Activated CD4-positive, CD25-positive, alpha-beta regulatory T cell treated with anti-CD3 and anti-CD28 coated beads, Interleukin-2, amount 50 U/mL, for 24 hours (primary cell): ENCODE measurements around the gene TRIAP1.
A peak's percentile ranks its signal among the peaks of the same experiment; 100 is the strongest.
"Not testable (repeated sequence)": the region's sequence is repeated elsewhere in the genome, so short reads cannot be mapped to it uniquely, and the experiment has no call there.

Experiments
- ATAC-seq, 2 donors: fragments of 150-1000 bp; cut with Tn5 transposase; one replicate each; pipeline ENCODE4 v1.10.0; 2021; ENCODE audit warnings: mild to moderate bottlenecking in 1 of 2, moderate library complexity in 1 of 2

TRIAP1 gene

GRCh38 chr12:120445911-120446843, at the start of gene TRIAP1, which contains the start of gene GATC:
Gene TRIAP1 (minus strand): TSS chr12:120446384. CDS start chr12:120446372, 12 bp downstream.
Gene GATC (plus strand): TSS chr12:120446444. CDS start chr12:120446481, 37 bp downstream.
- ATAC-seq: peak; percentile 95 to 96

GRCh38 chr12:120495186-120495730, 49.1 kb upstream of the TRIAP1 start:
- peak in 1 of 2 donors; percentile 1 for ATAC-seq

GRCh38 chr12:120490833-120491512, 44.8 kb upstream of the TRIAP1 start:
- ATAC-seq: no peak

- ATAC-seq: no peak
Observed at GRCh38 chr12:120490325-120490724, 44.1 kb upstream of the TRIAP1 start.

- no peak for ATAC-seq
Observed at GRCh38 chr12:120489018-120489417, 42.8 kb upstream of the TRIAP1 start.

- no peak for ATAC-seq
Observed at GRCh38 chr12:120488057-120488640, 42.0 kb upstream of the TRIAP1 start.

- not testable (repeated sequence) for ATAC-seq
Observed at GRCh38 chr12:120487552-120487951, 41.4 kb upstream of the TRIAP1 start.

- ATAC-seq: no peak
Observed at GRCh38 chr12:120485961-120486881, 40.0 kb upstream of the TRIAP1 start.

GRCh38 chr12:120483621-120484020, 37.4 kb upstream of the TRIAP1 start:
- ATAC-seq: no peak

- no peak for ATAC-seq
Observed at GRCh38 chr12:120481022-120481767, 35.0 kb upstream of the TRIAP1 start.

- no peak for ATAC-seq
Observed at GRCh38 chr12:120480211-120480610, 34.0 kb upstream of the TRIAP1 start.

GRCh38 chr12:120479458-120479857, 33.3 kb upstream of the TRIAP1 start:
- no peak for ATAC-seq

- no peak for ATAC-seq
Observed at GRCh38 chr12:120475643-120476042, 29.5 kb upstream of the TRIAP1 start.

- no peak for ATAC-seq
Observed at GRCh38 chr12:120474616-120474960, 28.4 kb upstream of the TRIAP1 start.

- ATAC-seq: no peak
Observed at GRCh38 chr12:120473807-120474615, 27.8 kb upstream of the TRIAP1 start.

GRCh38 chr12:120472521-120472920, 26.3 kb upstream of the TRIAP1 start:
- no peak for ATAC-seq

GRCh38 chr12:120470150-120470784, 24.1 kb upstream of the TRIAP1 start:
- peak; percentile 14 to 19 for ATAC-seq

GRCh38 chr12:120469450-120470149, 23.4 kb upstream of the TRIAP1 start, which contains the start of gene SRSF9:
Gene SRSF9 (minus strand): TSS chr12:120469748. CDS start chr12:120469609, 139 bp downstream.
- ATAC-seq: peak; percentile 95 to 96
